Thyroid gland (tissue), 4 donors: ENCODE measurements around the gene RAB5B. TPM values are rescaled to one million over a fixed set of nuclear protein-coding genes. Genes with fewer than 3 reads are reported as not detected.

Experiments
- DNase-seq, 2 donors: peaks; one replicate each; pipeline ENCODE4 v3.0.0-alpha.2; 2019
- H3K27ac ChIP-seq, 3 donors: fragments of 200-600 bp; sonication (generic); 1 replicate in 2 of 3; 2 replicates in 1 of 3; pipeline ENCODE4 v1.5.1; 2016 to 2019; ENCODE audit warnings: mild to moderate bottlenecking in 1 of 3, moderate library complexity in 1 of 3
- H3K27me3 ChIP-seq: fragments of 200-600 bp; sonication (generic); one replicate; pipeline ENCODE4 v1.5.1; 2019
- H3K36me3 ChIP-seq, 2 donors: fragments of 200-600 bp; sonication (generic); one replicate each; pipeline ENCODE4 v1.5.1; 2016 to 2019
- H3K4me1 ChIP-seq, 2 donors: fragments of 200-600 bp; sonication (generic); one replicate each; pipeline ENCODE4 v1.5.1; 2017 to 2019
- H3K4me3 ChIP-seq, 3 donors: fragments of 200-600 bp; sonication (generic); replicated peaks in 1 of 3; 1 replicate in 2 of 3; 2 replicates in 1 of 3; pipeline ENCODE4 v1.5.1; 2016; ENCODE audit warnings: mild to moderate bottlenecking in 1 of 3
- H3K9me3 ChIP-seq: fragments of 200-600 bp; sonication (generic); one replicate; pipeline ENCODE4 v1.5.1; 2017
- POLR2A ChIP-seq, 2 donors: fragments of 450-650 bp; IDR thresholded peaks; one replicate each; pipeline ENCODE4 v1.6.1; 2017; ENCODE audit warnings: antibody characterized with exemption in 2 of 2, mild to moderate bottlenecking in 2 of 2, moderate library complexity in 1 of 2
- WGBS, 2 donors: methylation state at CpG; one replicate each; pipeline ENCODE4 v1.1.5; 2017; 5-methylcytosine and 5-hydroxymethylcytosine counted together
- intact Hi-C: fragments of 100-400 bp; cut with DNase I; formaldehyde crosslinking; loops from one replicate; pipeline ENCODE4 v1.15.1; 2023
- total RNA-seq, 4 donors: library from RNA; depleted of rRNA; stranded (reverse); fragments of >200 nt; gene quantifications; one replicate each; pipeline ENCODE4 v1.2.3, GENCODE V29; 2016
- TF ChIP-seq, protein P1 (sequence below), 6 experiments: fragments of 200-600 bp in 3 of 6; fragments of 450-650 bp in 3 of 6; sonication (generic) in 3 of 6; IDR thresholded peaks; one replicate each; pipeline ENCODE4 v1.5.1; 2016 to 2019; ENCODE audit warnings: antibody characterized with exemption in 6 of 6, mild to moderate bottlenecking in 2 of 6, inconsistent platforms in 1 of 6, moderate library complexity in 1 of 6

The RAB5B gene
- total RNA-seq, 4 donors from 2014 or later = 104 to 119 (median 107) TPM

GRCh38 chr12:55955800-55956508, 17.9 kb upstream of the RAB5B start:
- no peaks in the 10 kb centered on the region for H3K9me3 ChIP-seq
- H3K36me3 ChIP-seq = peaks cover 0 to 10% of the 10 kb centered on the region in 2 donors
- peak; percentile 18 to 20 for DNase-seq
- intact Hi-C loops = no loop called here
- no peaks in the 10 kb centered on the region for H3K27me3 ChIP-seq
- peaks cover 0 to 12% of the 10 kb centered on the region in 2 donors for H3K4me1 ChIP-seq
- 89 to 94% methylated on average over 6 of the region's 6 CpGs for WGBS, 2 donors
- no peak overlapping the region for H3K27ac ChIP-seq
- no peak overlapping the region for H3K4me3 ChIP-seq
- TF ChIP-seq POLR2A (IDR thresholded peaks at IDR 0.05) = no peak
- TF ChIP-seq, protein P1, sequence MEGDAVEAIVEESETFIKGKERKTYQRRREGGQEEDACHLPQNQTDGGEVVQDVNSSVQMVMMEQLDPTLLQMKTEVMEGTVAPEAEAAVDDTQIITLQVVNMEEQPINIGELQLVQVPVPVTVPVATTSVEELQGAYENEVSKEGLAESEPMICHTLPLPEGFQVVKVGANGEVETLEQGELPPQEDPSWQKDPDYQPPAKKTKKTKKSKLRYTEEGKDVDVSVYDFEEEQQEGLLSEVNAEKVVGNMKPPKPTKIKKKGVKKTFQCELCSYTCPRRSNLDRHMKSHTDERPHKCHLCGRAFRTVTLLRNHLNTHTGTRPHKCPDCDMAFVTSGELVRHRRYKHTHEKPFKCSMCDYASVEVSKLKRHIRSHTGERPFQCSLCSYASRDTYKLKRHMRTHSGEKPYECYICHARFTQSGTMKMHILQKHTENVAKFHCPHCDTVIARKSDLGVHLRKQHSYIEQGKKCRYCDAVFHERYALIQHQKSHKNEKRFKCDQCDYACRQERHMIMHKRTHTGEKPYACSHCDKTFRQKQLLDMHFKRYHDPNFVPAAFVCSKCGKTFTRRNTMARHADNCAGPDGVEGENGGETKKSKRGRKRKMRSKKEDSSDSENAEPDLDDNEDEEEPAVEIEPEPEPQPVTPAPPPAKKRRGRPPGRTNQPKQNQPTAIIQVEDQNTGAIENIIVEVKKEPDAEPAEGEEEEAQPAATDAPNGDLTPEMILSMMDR (IDR thresholded peaks at IDR 0.05) = peak in 1 of 6 experiments; percentile 5

GRCh38 chr12:55957106-55957859, 16.6 kb upstream of the RAB5B start:
- Histone ChIP-seq H3K27ac (no peak overlapping the region), H3K27me3 (no peaks in the 10 kb centered on the region), H3K4me1 (peaks cover 0 to 12% of the 10 kb centered on the region in 2 donors), H3K36me3 (no peaks in the 10 kb centered on the region), H3K4me3 (no peak overlapping the region), H3K9me3 (no peaks in the 10 kb centered on the region)
- peak; percentile 54 to 60 for DNase-seq
- no peak for TF ChIP-seq POLR2A (IDR thresholded peaks at IDR 0.05)
- TF ChIP-seq, protein P1 (IDR thresholded peaks at IDR 0.05) = no peak
- intact Hi-C loops = no loop called here
- 14 to 51% methylated on average over 4 to 5 of the region's 5 CpGs for WGBS, 2 donors

DNA sequence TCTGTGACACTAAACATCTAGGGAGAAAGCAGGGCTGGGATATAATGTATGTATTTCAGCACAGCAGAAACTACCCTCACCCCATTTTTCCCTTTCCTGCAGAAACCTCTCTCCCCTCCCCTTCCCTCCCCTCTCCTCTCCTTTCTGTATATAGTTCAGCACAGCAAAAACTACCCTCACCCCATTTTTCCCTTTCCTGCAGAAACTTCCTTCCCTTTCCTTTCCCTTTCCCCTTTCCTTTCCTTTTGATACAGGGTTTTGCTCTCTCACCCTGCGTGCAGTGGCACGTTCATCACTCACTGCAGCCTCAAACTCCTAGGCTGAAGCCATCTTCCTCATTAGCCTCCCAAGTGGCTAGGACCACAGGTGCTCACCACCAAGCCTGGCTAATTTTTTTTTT, 10.1 kb upstream of the RAB5B start:
- 85 to 93% methylated on average over 2 of the region's 2 CpGs for WGBS, 2 donors
- no peaks in the 10 kb centered on the region for H3K9me3 ChIP-seq
- DNase-seq = no peak
- peaks cover 11 to 13% of the 10 kb centered on the region in 2 donors for H3K4me1 ChIP-seq
- no peaks in the 10 kb centered on the region for H3K27me3 ChIP-seq
- H3K36me3 ChIP-seq = no peaks in the 10 kb centered on the region
- TF ChIP-seq, protein P1 (IDR thresholded peaks at IDR 0.05) = no peak
- TF ChIP-seq POLR2A (IDR thresholded peaks at IDR 0.05) = no peak
- no peak overlapping the region for H3K27ac ChIP-seq
- intact Hi-C loops = no loop called here
- no peak overlapping the region for H3K4me3 ChIP-seq

GRCh38 chr12:55965240-55965639, 8.6 kb upstream of the RAB5B start:
- 76% methylated on average over 5 of the region's 5 CpGs for WGBS, 2 donors
- intact Hi-C loops = no loop called here
- Histone ChIP-seq H3K4me3 (no peak overlapping the region), H3K4me1 (peaks cover 11 to 13% of the 10 kb centered on the region in 2 donors), H3K9me3 (no peaks in the 10 kb centered on the region), H3K27ac (no peak overlapping the region), H3K27me3 (no peaks in the 10 kb centered on the region), H3K36me3 (no peaks in the 10 kb centered on the region)
- no peak for DNase-seq
- no peak for TF ChIP-seq POLR2A (IDR thresholded peaks at IDR 0.05)
- TF ChIP-seq, protein P1 (IDR thresholded peaks at IDR 0.05) = no peak

DNA sequence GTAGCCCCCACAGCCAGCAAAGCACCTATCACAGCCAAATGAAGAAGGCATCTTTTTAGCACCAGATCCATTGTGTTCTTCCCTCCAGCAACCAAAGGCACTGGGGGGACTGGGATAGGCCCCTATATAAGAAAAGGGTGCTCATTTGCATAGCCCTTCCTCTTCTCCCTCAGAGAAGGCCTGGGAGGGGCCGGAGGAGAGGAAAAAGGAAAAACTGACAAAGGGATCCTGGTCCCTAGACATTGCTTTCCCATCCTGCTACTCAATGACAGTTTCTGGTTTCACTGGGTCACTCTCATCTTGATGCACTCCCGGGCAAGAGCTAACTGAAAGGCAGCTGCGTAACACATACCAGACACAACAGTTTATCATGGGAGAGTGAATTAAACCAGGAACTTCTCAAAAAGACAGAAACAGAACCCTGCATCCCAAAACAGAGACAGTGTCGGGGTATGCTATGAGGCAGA, 7.9 kb upstream of the RAB5B start, which contains the start of gene PMEL:
Gene PMEL (minus strand): TSS at position 102 of the 467 bp plus-strand sequence. CDS start 31 bp downstream, at position 71.
- Histone ChIP-seq H3K27ac (peak within 1 kb of the TSS; percentile 22 to 69 (median 50)), H3K4me3 (peak within 1 kb of the TSS; percentile 12 to 65 (median 53)), H3K36me3 (no peaks in the 10 kb centered on the region), H3K4me1 (peaks cover 11 to 13% of the 10 kb centered on the region in 2 donors), H3K9me3 (no peaks in the 10 kb centered on the region), H3K27me3 (no peaks in the 10 kb centered on the region)
- no peak for TF ChIP-seq POLR2A (IDR thresholded peaks at IDR 0.05)
- TF ChIP-seq, protein P1 (IDR thresholded peaks at IDR 0.05) = no peak
- no peak for DNase-seq
- intact Hi-C loops = no loop called here
- WGBS, 2 donors = 14 to 20% methylated on average over 4 of the region's 4 CpGs
